ENCODE measurements around the gene ITPR1.

DNA sequence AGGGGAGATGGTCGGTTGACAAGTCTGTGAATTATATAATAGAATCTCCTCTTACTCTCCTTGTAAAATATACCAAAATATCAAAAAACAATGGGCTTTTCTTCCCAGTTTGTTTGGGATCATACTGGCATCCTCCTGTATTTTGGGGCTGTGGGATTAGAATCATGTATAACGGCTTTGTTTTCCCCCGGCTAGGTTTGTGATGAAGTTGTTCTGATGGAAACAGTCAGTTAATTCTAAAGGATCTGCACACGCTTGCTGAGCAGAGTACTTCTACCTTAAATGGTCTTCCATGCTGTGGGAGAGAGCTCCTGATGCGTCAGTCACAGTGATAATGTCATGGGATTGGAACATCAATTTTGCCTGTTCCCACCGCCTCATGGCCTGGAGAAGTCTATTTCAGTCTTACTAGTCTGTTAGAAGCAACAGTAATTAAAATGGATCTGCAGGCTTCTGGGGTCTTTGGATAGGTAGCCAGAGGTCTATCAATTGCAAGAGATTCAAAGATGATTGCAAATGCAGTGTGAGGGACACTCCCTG, 81.3 kb downstream of the ITPR1 start:
- TF ChIP-seq EZH2 (IDR thresholded peaks at IDR 0.05; ENCODE audit: insufficient read depth, poor library complexity, severe bottlenecking) = no peak
- no peak for TF ChIP-seq EZH2phosphoT487 (IDR thresholded peaks at IDR 0.05; ENCODE audit: insufficient read depth, low read depth)
